HCT116 (cell line): ENCODE results near the gene CEP120. TPM values are rescaled to one million over a fixed set of nuclear protein-coding genes. Genes with fewer than 3 reads are reported as not detected.

ENCODE experiments used
- ATAC-seq: fragments of 200-7000 bp; cut with Tn5 transposase; 2 replicates; pipeline ENCODE4 v1.9.1; 2020; ENCODE audit warnings: mild to moderate bottlenecking, moderate library complexity
- BruUV-seq: library from RNA; stranded (reverse); fragments of 400-500 nt; replicated peaks from 2 replicates; lab custom pipeline; 2021; lab: Mats Ljungman, UMichigan
- CTCF ChIA-PET: fragments of 300-600 bp; sonication (Branson Sonifier 250); formaldehyde crosslinking; loops from one replicate; lab custom pipeline; 2021; ENCODE audit warnings: antibody characterized with exemption; lab: Charles Lee
- POLR2A ChIA-PET: fragments of 300-600, 350-600 bp; sonication (Branson Sonifier 250); formaldehyde crosslinking; loops from one replicate; lab custom pipeline; 2021; ENCODE audit warnings: antibody characterized with exemption; lab: Charles Lee
- RAD21 ChIA-PET, 2 experiments: fragments of 300-600 bp; sonication (Branson Sonifier 250); formaldehyde crosslinking; loops; one replicate each; lab custom pipeline; 2023; ENCODE audit warnings: low total read pairs in 2 of 2; ENCODE audit not compliant: uncharacterized antibody in 2 of 2, unreplicated experiment in 2 of 2, low non-redundant PET in 1 of 2; lab: Charles Lee
- DNase-seq: peaks from one replicate; pipeline ENCODE4 v3.0.0-alpha.2; 2010; ENCODE audit warnings: low read depth, low spot score
- H2AFZ ChIP-seq: fragments of 200-600 bp; shearing (Covaris generic), sonication (generic); 2 replicates; pipeline ENCODE4 v1.6.1; 2017; ENCODE audit warnings: low read depth, mixed run types, mixed read lengths, antibody characterized with exemption, low read length; ENCODE audit not compliant: poor library complexity, severe bottlenecking
- H3K27ac ChIP-seq: 2 replicates; pipeline ENCODE4 v1.5.1; 2012; ENCODE audit warnings: low read depth, low read length
- H3K27me3 ChIP-seq: fragments of 200-600 bp; sonication (generic); 2 replicates; pipeline ENCODE4 v1.6.1; 2016; ENCODE audit warnings: mixed run types, low read length, mixed read lengths; ENCODE audit not compliant: insufficient read depth
- H3K36me3 ChIP-seq, 2 experiments: fragments of 200-500 bp in 1 of 2; fragments of 200-600 bp in 1 of 2; sonication (Bioruptor generic) in 1 of 2; sonication (generic) in 1 of 2; 2 replicates each; pipeline versions ENCODE4 v1.5.1 to v1.6.1; 2014 to 2016; ENCODE audit warnings: low read length in 2 of 2, inconsistent platforms in 1 of 2, mixed read lengths in 1 of 2, mixed run types in 1 of 2; ENCODE audit not compliant: insufficient read depth in 2 of 2, control insufficient read depth in 1 of 2
- H3K4me1 ChIP-seq, 2 experiments: fragments of 200-600 bp in 1 of 2; sonication (generic) in 1 of 2; 2 replicates each; pipeline versions ENCODE4 v1.5.1 to v1.6.1; 2012 to 2017; ENCODE audit warnings: low read length in 2 of 2, inconsistent platforms in 1 of 2, mild to moderate bottlenecking in 1 of 2, mixed read lengths in 1 of 2, mixed run types in 1 of 2, moderate library complexity in 1 of 2; ENCODE audit not compliant: insufficient read depth in 2 of 2, control insufficient read depth in 1 of 2
- H3K4me2 ChIP-seq: fragments of 200-600 bp; sonication (generic); 2 replicates; pipeline ENCODE4 v1.6.1; 2017; ENCODE audit warnings: mixed run types, low read length, mixed read lengths
- H3K4me3 ChIP-seq, 2 experiments: fragments of 200-600 bp in 1 of 2; sonication (generic) in 1 of 2; replicated peaks in 1 of 2; 2 replicates each; pipeline ENCODE4 v1.5.1; 2011 to 2016; ENCODE audit warnings: low read length in 2 of 2, control low read depth in 1 of 2, low read depth in 1 of 2, mild to moderate bottlenecking in 1 of 2, mixed read lengths in 1 of 2, mixed run types in 1 of 2
- H3K79me2 ChIP-seq: fragments of 200-600 bp; sonication (generic); 2 replicates; pipeline ENCODE4 v1.6.1; 2017; ENCODE audit warnings: mild to moderate bottlenecking, mixed run types, low read length, moderate library complexity, mixed read lengths; ENCODE audit not compliant: insufficient read depth
- H3K9ac ChIP-seq: fragments of 200-600 bp; sonication (generic); 2 replicates; pipeline ENCODE4 v1.6.1; 2016; ENCODE audit warnings: low read length, mixed read lengths
- H3K9me2 ChIP-seq: fragments of 200-600 bp; sonication (generic), shearing (Covaris generic); 2 replicates; pipeline ENCODE4 v1.6.1; 2017; ENCODE audit warnings: mixed run types, mild to moderate bottlenecking, moderate library complexity; ENCODE audit not compliant: insufficient read depth
- H3K9me3 ChIP-seq, 2 experiments: fragments of 200-500 bp in 1 of 2; fragments of 200-600 bp in 1 of 2; sonication (Bioruptor generic) in 1 of 2; sonication (generic) in 1 of 2; 2 replicates each; pipeline ENCODE4 v1.6.1; 2014 to 2017; ENCODE audit warnings: low read length in 2 of 2, mixed read lengths in 2 of 2, inconsistent platforms in 1 of 2, low read depth in 1 of 2, mild to moderate bottlenecking in 1 of 2, mixed run types in 1 of 2, moderate library complexity in 1 of 2; ENCODE audit not compliant: control insufficient read depth in 1 of 2, insufficient read depth in 1 of 2
- H4K20me1 ChIP-seq: fragments of 200-600 bp; sonication (generic), shearing (Covaris generic); 2 replicates; pipeline ENCODE4 v1.6.1; 2017; ENCODE audit warnings: mixed run types, mild to moderate bottlenecking, moderate library complexity; ENCODE audit not compliant: insufficient read depth
- CTCF ChIP-seq, 3 experiments: fragments of 200-600 bp in 1 of 3; sonication (generic) in 1 of 3; IDR thresholded peaks in 2 of 3; conservative IDR thresholded peaks in 1 of 3; 2 replicates each; pipeline ENCODE4 v1.5.1; 2012 to 2017; ENCODE audit warnings: low read depth in 2 of 3, low read length in 2 of 3, antibody characterized with exemption in 1 of 3, borderline replicate concordance in 1 of 3, control low read depth in 1 of 3, mild to moderate bottlenecking in 1 of 3, mixed read lengths in 1 of 3, mixed run types in 1 of 3, moderate library complexity in 1 of 3; ENCODE audit not compliant: insufficient read depth in 1 of 3
- RAD21 ChIP-seq: IDR thresholded peaks from 2 replicates; pipeline ENCODE4 v1.6.1; 2012; ENCODE audit warnings: low read depth, mild to moderate bottlenecking
- YY1 ChIP-seq: IDR thresholded peaks from 2 replicates; pipeline ENCODE4 v1.6.1; 2011; ENCODE audit warnings: low read length, low read depth, moderate library complexity, mild to moderate bottlenecking; ENCODE audit not compliant: insufficient replicate concordance; ENCODE audit errors: extremely low read depth
- ZBTB33 ChIP-seq: IDR thresholded peaks from 2 replicates; pipeline ENCODE4 v1.6.1; 2011; ENCODE audit warnings: mild to moderate bottlenecking, low read length, moderate library complexity; ENCODE audit not compliant: insufficient replicate concordance; ENCODE audit errors: extremely low read depth
- intact Hi-C: fragments of 100-400 bp; cut with micrococcal nuclease; formaldehyde crosslinking; loops from 2 replicates; pipeline ENCODE4 v1.10.0; 2022
- total RNA-seq: library from RNA; stranded (reverse); gene quantifications from one replicate; pipeline ENCODE4 v1.2.1, GENCODE V29; 2021; ENCODE audit not compliant: unreplicated experiment

The CEP120 gene
- total RNA-seq, 1 experiment from 2014 or later, result 30.2 TPM

- no peaks in the 10 kb centered on the region for H3K79me2 ChIP-seq
- no TSS peak for BruUV-seq
- ATAC-seq, result no peak
- TF ChIP-seq ZBTB33 (no peak), RAD21 (0 out of 2 replicates have a peak, but pooled peaks have one; percentile 18), YY1 (no peak), CTCF (IDR thresholded peaks at IDR 0.05 in 2 of 3, conservative IDR thresholded peaks at IDR 0.05 in 1 of 3; ENCODE audit: borderline replicate concordance in 1 of 3, insufficient read depth in 1 of 3, low read depth in 2 of 3, low read length in 2 of 3) (peak in 2 of 3 experiments; percentile 22 to 33; a peak in 1 of 6 replicates)
- TF ChIP-seq, all 23 proteins: peak for 2
- Histone ChIP-seq H3K27me3 (no peaks in the 10 kb centered on the region), H3K27ac (no peak overlapping the region), H3K36me3 (no peaks in the 10 kb centered on the region), H3K9me2 (no peaks in the 10 kb centered on the region), H3K9me3 (no peaks in the 10 kb centered on the region), H3K9ac (no peak overlapping the region), H3K4me2 (no peak overlapping the region), H2AFZ (no peak overlapping the region), H3K4me3 (no peak overlapping the region), H3K4me1 (no peaks in the 10 kb centered on the region), H4K20me1 (no peaks in the 10 kb centered on the region)
- ChIA-PET POLR2A (no interaction called here), RAD21 (no interaction called here), CTCF (interaction anchor here (0.8 kb wide), 1 partner anchor 23 kb away, joined by 3 read pairs; no protein-coding TSS in a partner anchor)
- intact Hi-C loops, result no loop called here
- DNase-seq, result no peak
Measured at GRCh38 chr5:123344816-123345426, 78.3 kb downstream of the CEP120 start.
